Measurements from ENCODE around the gene ARL16.

The ARL16 gene

DNA sequence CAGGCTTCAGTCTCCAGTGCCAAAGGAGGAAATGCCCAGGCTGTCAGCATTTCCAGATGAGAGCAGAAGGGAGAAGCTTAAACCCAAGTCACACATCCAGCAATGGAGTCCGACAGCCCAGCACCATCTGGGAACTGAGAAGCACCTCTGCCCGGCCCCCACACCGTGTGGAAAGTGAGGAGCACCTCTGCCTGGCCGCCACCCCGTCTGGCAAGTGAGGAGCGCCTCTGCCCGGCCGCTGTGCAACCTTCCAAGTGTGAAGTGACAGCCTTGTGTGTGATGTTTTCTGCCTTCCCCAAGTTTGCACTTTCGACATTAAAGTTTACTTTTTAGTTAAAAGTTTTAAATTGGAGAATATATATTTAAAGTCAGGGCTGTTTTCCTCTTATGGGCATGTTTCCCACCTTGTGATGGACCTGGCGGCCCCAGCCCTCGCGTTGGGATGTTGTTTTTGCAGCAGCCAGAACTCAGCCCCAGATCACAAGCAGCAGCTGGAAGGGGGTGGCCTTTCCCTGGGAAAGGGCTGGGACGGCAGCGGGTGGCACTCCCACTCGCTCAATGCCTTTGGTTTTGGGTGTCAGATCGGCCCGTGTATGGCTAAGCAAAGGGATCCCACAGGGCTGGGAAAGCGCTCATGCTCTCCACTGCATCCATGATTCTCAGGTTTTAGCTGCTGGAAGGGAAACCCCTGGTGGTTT is 9.9 kb downstream of the ARL16 start:
- no peak for TF ChIP-seq FOXP2 (optimal IDR thresholded peaks at IDR 0.05; ENCODE audit: borderline replicate concordance, extremely low read depth, extremely low read length, insufficient read depth)

DNA sequence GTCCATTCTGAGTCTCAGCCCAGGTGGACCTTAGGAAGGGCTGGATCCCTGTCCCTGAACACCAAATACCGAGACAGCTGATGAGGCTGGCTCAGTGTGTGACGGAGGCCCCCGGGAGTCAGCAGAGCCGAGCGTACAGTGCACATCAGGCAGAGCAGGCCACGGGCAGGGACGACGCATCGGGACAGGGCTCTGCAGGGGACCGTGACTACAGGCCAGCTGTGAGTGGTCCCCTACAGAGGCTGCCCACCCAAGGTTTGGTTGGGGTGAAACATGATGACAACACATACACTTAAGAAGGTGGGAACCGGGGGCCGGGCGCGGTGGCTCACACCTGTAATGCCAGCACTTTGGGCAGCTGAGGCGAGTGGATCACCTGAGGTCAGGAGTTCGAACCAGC is 10.6 kb downstream of the ARL16 start:
- no peak for TF ChIP-seq POLR2AphosphoS5 (IDR thresholded peaks at IDR 0.05; ENCODE audit: low read depth, low read length)
- TF ChIP-seq TAF1 (IDR thresholded peaks at IDR 0.05; ENCODE audit: borderline replicate concordance, insufficient read depth, low read length): no peak
- TF ChIP-seq, protein P1, sequence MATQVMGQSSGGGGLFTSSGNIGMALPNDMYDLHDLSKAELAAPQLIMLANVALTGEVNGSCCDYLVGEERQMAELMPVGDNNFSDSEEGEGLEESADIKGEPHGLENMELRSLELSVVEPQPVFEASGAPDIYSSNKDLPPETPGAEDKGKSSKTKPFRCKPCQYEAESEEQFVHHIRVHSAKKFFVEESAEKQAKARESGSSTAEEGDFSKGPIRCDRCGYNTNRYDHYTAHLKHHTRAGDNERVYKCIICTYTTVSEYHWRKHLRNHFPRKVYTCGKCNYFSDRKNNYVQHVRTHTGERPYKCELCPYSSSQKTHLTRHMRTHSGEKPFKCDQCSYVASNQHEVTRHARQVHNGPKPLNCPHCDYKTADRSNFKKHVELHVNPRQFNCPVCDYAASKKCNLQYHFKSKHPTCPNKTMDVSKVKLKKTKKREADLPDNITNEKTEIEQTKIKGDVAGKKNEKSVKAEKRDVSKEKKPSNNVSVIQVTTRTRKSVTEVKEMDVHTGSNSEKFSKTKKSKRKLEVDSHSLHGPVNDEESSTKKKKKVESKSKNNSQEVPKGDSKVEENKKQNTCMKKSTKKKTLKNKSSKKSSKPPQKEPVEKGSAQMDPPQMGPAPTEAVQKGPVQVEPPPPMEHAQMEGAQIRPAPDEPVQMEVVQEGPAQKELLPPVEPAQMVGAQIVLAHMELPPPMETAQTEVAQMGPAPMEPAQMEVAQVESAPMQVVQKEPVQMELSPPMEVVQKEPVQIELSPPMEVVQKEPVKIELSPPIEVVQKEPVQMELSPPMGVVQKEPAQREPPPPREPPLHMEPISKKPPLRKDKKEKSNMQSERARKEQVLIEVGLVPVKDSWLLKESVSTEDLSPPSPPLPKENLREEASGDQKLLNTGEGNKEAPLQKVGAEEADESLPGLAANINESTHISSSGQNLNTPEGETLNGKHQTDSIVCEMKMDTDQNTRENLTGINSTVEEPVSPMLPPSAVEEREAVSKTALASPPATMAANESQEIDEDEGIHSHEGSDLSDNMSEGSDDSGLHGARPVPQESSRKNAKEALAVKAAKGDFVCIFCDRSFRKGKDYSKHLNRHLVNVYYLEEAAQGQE (IDR thresholded peaks at IDR 0.05; ENCODE audit: insufficient read depth in 1 of 2, low read depth in 2 of 2, low read length in 2 of 2): no peak
- TF ChIP-seq SIN3A (IDR thresholded peaks at IDR 0.05; ENCODE audit: borderline replicate concordance, insufficient read depth, low read length): no peak
- no peak for TF ChIP-seq FOXP2 (optimal IDR thresholded peaks at IDR 0.05; ENCODE audit: borderline replicate concordance, extremely low read depth, extremely low read length, insufficient read depth)

DNA sequence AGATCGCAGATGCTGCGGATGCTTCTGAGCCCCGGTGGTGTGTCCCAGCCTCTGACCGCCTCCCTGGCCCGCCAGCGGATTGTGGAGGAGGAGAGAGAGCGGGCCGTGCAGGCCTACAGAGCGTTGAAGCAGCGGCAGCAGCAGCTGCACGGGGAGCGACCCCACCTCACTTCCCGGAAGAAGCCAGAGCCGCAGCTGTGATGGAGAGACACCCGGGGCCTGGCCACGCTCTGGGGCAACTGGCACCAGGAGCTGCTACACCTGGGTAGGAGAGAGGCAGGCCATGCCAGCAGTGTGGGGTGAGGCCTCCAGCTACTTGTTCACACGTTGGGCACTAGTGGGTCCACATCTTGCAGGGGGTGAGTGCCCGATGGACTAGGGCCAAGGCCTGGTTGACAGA is 11.1 kb downstream of the ARL16 start:
- TF ChIP-seq FOXP2 (optimal IDR thresholded peaks at IDR 0.05; ENCODE audit: borderline replicate concordance, extremely low read depth, extremely low read length, insufficient read depth) (no peak), POLR2AphosphoS5 (IDR thresholded peaks at IDR 0.05; ENCODE audit: low read depth, low read length) (no peak), SIN3A (IDR thresholded peaks at IDR 0.05; ENCODE audit: borderline replicate concordance, insufficient read depth, low read length) (no peak)

DNA sequence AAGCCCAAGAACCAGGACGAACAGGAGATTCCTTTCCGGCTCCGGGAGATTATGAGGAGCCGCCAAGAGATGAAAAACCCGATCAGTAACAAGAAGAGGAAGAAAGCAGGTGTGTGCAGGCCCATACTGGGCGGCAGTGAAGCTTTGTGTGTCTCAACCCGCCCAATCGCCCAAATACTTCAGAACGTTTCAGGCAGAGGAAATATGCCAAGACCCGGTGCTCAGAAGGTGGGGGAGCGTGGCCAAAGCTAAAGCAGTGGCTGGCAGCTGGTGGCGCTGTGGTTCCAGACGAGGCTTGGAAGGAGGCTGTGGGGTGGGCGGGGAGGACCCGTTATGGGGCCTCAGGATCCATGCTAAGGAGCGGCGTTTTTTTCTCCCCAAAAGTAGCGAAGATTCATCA is 15.8 kb downstream of the ARL16 start:
- TF ChIP-seq, protein P1 (IDR thresholded peaks at IDR 0.05; ENCODE audit: insufficient read depth in 1 of 2, low read depth in 2 of 2, low read length in 2 of 2): no peak

DNA sequence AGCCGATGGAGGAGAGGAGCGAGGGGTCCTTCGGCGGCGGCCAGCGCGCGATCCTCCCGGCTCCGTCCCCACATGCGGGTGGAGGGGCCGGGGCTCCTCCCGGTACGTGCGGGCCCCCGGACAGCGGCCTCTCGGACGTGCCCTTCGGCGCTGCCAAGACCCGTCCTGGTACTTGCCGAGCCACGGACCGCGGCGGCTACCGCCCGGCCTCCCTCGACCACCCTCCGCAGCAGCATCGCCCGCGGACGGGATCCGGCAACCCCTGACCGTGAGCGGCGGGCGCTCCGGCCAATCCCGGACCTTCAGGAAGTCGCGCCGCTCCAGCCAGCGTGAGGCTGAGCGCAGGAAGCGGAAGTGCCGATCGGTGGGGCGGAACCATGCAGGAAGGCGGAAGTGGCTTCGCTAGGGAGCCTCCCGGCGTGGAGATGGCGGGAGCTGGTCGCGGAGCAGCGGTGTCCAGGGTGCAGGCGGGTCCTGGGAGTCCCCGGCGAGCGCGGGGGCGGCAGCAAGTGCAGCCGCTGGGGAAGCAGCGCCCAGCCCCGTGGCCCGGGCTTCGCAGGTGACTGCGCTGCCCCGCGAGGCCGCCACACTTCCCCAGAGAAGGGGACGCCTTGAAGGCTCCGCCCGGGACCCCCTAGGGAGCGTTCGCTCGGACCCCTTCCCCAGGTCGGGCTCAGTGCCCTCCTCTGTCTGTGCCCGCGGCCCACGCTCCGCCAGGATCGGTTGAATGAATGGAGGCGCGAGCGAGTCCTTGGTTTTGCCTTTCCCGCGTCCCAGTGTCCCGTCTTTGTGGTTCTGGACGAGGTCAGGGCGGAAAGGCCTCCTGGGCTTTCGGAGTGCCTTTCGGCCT is 17.0 kb downstream of the ARL16 start, which contains the start of the genes CCDC137 and OXLD1:
CCDC137 (plus strand) TSS at position 396 of the 850 bp plus-strand sequence; CDS start at position 426, 30 bp downstream.
OXLD1 (minus strand) TSS at position 264 of the 850 bp plus-strand sequence; CDS start at position 236, 28 bp downstream.
- peak; percentile 82; the same call in 1 of the 2 replicates for TF ChIP-seq POLR2AphosphoS5 (IDR thresholded peaks at IDR 0.05; ENCODE audit: low read depth, low read length)
- TF ChIP-seq TAF1 (IDR thresholded peaks at IDR 0.05; ENCODE audit: borderline replicate concordance, insufficient read depth, low read length): peak; percentile 98
- peak; percentile 96 for TF ChIP-seq FOXP2 (optimal IDR thresholded peaks at IDR 0.05; ENCODE audit: borderline replicate concordance, extremely low read depth, extremely low read length, insufficient read depth)
- TF ChIP-seq, protein P1 (IDR thresholded peaks at IDR 0.05; ENCODE audit: insufficient read depth in 1 of 2, low read depth in 2 of 2, low read length in 2 of 2): peak in 1 of 2 experiments; percentile 42; a peak in 1 of 4 replicates
- TF ChIP-seq SIN3A (IDR thresholded peaks at IDR 0.05; ENCODE audit: borderline replicate concordance, insufficient read depth, low read length): no peak; the same call in 1 of the 2 replicates

DNA sequence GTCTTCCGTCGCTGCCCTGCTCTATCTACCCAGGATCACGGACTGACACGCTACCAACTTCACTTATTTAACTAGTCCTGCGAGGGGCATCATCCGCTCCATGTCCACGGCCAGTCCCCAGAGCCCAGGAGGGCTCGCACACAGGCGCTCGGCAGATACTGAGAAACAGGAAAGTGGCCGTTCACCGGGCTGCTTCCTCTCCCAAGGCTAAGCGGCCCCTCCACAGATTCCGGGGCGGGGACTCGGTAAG is 17.6 kb downstream of the ARL16 start:
- TF ChIP-seq FOXP2 (optimal IDR thresholded peaks at IDR 0.05; ENCODE audit: borderline replicate concordance, extremely low read depth, extremely low read length, insufficient read depth) (no peak), TAF1 (IDR thresholded peaks at IDR 0.05; ENCODE audit: borderline replicate concordance, insufficient read depth, low read length) (no peak), POLR2AphosphoS5 (IDR thresholded peaks at IDR 0.05; ENCODE audit: low read depth, low read length) (no peak), SIN3A (IDR thresholded peaks at IDR 0.05; ENCODE audit: borderline replicate concordance, insufficient read depth, low read length) (no peak)
- TF ChIP-seq, protein P1 (IDR thresholded peaks at IDR 0.05; ENCODE audit: insufficient read depth in 1 of 2, low read depth in 2 of 2, low read length in 2 of 2): no peak
